ENCODE data around the gene PRPSAP1.

DNA sequence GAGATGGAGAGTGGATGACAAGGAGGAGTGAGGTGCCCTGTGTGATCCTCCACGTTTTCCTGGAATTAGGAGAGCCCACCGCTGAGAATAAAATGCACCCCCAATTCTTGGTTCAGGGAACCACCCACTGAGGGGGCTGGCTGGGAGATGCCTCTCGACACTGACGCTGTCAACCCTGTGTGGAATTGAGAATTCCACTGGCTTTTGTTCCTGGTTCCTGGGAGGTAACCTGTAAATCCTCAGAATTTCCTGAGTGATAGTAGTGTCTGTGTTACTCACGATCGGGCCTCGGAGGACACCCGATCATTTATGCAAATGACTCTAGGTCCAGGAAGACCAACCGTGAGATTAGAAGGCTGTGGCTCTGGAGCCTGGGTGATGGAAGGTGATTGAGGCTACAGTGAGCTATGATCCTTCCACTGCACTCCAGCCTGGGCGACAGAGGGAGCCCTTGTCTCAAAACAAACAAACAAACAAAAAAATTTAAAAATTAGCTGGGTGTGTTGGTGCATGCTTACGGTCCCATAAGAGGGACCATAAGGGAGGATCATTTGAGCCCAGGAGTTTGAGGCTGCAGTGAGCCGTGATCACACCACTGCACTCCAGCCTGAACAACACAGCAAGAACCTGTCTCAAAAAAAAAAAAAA, 11.7 kb upstream of the PRPSAP1 start:
- no peak for TF ChIP-seq POLR2AphosphoS5 (IDR thresholded peaks at IDR 0.05; ENCODE audit: low read depth, low read length)
- no peak for TF ChIP-seq TAF1 (IDR thresholded peaks at IDR 0.05; ENCODE audit: borderline replicate concordance, insufficient read depth, low read length)
- TF ChIP-seq, protein P1, sequence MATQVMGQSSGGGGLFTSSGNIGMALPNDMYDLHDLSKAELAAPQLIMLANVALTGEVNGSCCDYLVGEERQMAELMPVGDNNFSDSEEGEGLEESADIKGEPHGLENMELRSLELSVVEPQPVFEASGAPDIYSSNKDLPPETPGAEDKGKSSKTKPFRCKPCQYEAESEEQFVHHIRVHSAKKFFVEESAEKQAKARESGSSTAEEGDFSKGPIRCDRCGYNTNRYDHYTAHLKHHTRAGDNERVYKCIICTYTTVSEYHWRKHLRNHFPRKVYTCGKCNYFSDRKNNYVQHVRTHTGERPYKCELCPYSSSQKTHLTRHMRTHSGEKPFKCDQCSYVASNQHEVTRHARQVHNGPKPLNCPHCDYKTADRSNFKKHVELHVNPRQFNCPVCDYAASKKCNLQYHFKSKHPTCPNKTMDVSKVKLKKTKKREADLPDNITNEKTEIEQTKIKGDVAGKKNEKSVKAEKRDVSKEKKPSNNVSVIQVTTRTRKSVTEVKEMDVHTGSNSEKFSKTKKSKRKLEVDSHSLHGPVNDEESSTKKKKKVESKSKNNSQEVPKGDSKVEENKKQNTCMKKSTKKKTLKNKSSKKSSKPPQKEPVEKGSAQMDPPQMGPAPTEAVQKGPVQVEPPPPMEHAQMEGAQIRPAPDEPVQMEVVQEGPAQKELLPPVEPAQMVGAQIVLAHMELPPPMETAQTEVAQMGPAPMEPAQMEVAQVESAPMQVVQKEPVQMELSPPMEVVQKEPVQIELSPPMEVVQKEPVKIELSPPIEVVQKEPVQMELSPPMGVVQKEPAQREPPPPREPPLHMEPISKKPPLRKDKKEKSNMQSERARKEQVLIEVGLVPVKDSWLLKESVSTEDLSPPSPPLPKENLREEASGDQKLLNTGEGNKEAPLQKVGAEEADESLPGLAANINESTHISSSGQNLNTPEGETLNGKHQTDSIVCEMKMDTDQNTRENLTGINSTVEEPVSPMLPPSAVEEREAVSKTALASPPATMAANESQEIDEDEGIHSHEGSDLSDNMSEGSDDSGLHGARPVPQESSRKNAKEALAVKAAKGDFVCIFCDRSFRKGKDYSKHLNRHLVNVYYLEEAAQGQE (IDR thresholded peaks at IDR 0.05; ENCODE audit: insufficient read depth in 1 of 2, low read depth in 2 of 2, low read length in 2 of 2), result no peak
- TF ChIP-seq SIN3A (IDR thresholded peaks at IDR 0.05; ENCODE audit: borderline replicate concordance, insufficient read depth, low read length), result no peak
